D721Med (cell line): ENCODE measurements around the gene ZFAND3.

Experiments used
- DNase-seq: peaks from one replicate; pipeline ENCODE4 v3.0.0; 2011; ENCODE audit warnings: low spot score; ENCODE audit not compliant: insufficient read length
- FAIRE-seq: peaks from 2 replicates; lab custom pipeline; 2011; peaks lifted over from hg19 to GRCh38; lab: Jason Lieb, UNC
- CTCF ChIP-seq: IDR thresholded peaks from 2 replicates; pipeline ENCODE4 v1.5.1; 2012; ENCODE audit warnings: mild to moderate bottlenecking, control low read depth; ENCODE audit not compliant: insufficient read depth; ENCODE audit errors: missing control alignments

ZFAND3 gene

GRCh38 chr6:38158762-38159350, 339.3 kb downstream of the ZFAND3 start:
- DNase-seq (no peak), FAIRE-seq (no peak)
- TF ChIP-seq CTCF, result no peak

- DNase-seq (no peak), FAIRE-seq (no peak)
- TF ChIP-seq CTCF, result no peak
Observed at GRCh38 chr6:38159596-38159995, 340.1 kb downstream of the ZFAND3 start.

- no peak for TF ChIP-seq CTCF
Observed at GRCh38 chr6:38160831-38161230, 341.3 kb downstream of the ZFAND3 start.

GRCh38 chr6:38161331-38161730, 341.8 kb downstream of the ZFAND3 start:
- no peak for FAIRE-seq
- no peak for DNase-seq
- no peak for TF ChIP-seq CTCF

More at GRCh38 chr6:38160831-38161230, 341.3 kb downstream of the ZFAND3 start:
- DNase-seq, result no peak
- no peak for FAIRE-seq

- FAIRE-seq (no peak), DNase-seq (no peak)
- no peak for TF ChIP-seq CTCF
Observed at GRCh38 chr6:38161754-38162492, 342.4 kb downstream of the ZFAND3 start.

GRCh38 chr6:38162493-38163185, 343.1 kb downstream of the ZFAND3 start:
- TF ChIP-seq CTCF, result no peak
- no peak for DNase-seq
- no peak for FAIRE-seq
